AG09309 (cell line): Measurements from ENCODE around the gene CDC14A.
A peak's percentile ranks its signal among the peaks of the same experiment; 100 is the strongest.

ENCODE experiments used
- DNase-seq: peaks from one replicate; pipeline ENCODE4 v3.0.0-alpha.2; 2010; ENCODE audit warnings: low read depth
- H3K4me3 ChIP-seq: 2 replicates; pipeline ENCODE4 v1.5.1; 2011; ENCODE audit warnings: mild to moderate bottlenecking, low read depth, low read length, moderate library complexity; ENCODE audit not compliant: control insufficient read depth
- TF ChIP-seq, protein P1 (sequence below): IDR thresholded peaks from 2 replicates; pipeline ENCODE4 v1.5.1; 2011; ENCODE audit warnings: mild to moderate bottlenecking, low read depth, low read length, inconsistent platforms; ENCODE audit not compliant: insufficient read depth, control insufficient read depth; ENCODE audit errors: missing control alignments

Gene CDC14A

DNA sequence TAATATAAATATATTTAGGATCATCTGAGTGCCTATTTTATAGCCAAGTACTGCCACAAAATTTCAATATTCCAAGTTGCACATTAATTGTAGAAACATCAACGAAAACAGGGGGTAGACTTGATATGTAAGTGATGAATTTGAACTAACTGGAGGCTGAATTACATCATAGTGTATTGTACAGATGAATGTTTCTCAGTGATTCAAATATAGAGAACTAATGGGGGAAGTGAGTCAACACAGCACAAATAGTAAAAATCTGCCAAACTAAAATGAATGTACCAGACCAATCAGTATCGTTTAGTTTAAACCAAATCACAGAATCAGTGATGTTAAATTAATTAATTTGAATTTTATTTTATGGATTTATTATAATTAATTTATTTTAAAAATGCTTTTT is 43.5 kb upstream of the CDC14A start:
- peak; percentile 24 for DNase-seq
- TF ChIP-seq, protein P1, sequence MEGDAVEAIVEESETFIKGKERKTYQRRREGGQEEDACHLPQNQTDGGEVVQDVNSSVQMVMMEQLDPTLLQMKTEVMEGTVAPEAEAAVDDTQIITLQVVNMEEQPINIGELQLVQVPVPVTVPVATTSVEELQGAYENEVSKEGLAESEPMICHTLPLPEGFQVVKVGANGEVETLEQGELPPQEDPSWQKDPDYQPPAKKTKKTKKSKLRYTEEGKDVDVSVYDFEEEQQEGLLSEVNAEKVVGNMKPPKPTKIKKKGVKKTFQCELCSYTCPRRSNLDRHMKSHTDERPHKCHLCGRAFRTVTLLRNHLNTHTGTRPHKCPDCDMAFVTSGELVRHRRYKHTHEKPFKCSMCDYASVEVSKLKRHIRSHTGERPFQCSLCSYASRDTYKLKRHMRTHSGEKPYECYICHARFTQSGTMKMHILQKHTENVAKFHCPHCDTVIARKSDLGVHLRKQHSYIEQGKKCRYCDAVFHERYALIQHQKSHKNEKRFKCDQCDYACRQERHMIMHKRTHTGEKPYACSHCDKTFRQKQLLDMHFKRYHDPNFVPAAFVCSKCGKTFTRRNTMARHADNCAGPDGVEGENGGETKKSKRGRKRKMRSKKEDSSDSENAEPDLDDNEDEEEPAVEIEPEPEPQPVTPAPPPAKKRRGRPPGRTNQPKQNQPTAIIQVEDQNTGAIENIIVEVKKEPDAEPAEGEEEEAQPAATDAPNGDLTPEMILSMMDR = no peak
- no peak overlapping the region for H3K4me3 ChIP-seq

- TF ChIP-seq, protein P1 = no peak
- no peak overlapping the region for H3K4me3 ChIP-seq
- no peak for DNase-seq
Measured at GRCh38 chr1:100309863-100310262, 42.4 kb upstream of the CDC14A start.

DNA sequence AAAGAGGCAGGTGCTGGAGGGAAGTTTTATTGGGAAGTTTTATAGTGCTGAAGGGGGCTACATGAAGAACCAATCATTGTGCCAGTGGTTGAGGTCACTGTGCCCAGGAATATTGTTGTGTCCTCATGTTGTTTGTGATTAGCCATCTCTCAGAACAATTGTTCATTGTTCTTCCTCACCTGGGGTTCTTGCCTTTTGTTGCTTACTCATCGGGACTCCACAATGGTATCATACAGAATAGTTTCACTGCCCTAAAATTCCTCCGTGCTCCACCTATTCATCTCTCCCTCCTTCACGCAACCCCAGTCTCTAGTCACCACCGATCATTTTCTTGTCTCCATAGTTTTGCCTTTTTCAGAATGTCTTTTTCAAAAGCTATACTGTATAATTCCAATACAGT is 38.9 kb upstream of the CDC14A start:
- TF ChIP-seq, protein P1 = no peak
- DNase-seq = no peak
- H3K4me3 ChIP-seq = no peak overlapping the region

- no peak overlapping the region for H3K4me3 ChIP-seq
- no peak for DNase-seq
- TF ChIP-seq, protein P1 = no peak
Measured at GRCh38 chr1:100316622-100317021, 35.7 kb upstream of the CDC14A start.

GRCh38 chr1:100320311-100321099 is 31.8 kb upstream of the CDC14A start:
- TF ChIP-seq, protein P1 = no peak
- DNase-seq = no peak

DNA sequence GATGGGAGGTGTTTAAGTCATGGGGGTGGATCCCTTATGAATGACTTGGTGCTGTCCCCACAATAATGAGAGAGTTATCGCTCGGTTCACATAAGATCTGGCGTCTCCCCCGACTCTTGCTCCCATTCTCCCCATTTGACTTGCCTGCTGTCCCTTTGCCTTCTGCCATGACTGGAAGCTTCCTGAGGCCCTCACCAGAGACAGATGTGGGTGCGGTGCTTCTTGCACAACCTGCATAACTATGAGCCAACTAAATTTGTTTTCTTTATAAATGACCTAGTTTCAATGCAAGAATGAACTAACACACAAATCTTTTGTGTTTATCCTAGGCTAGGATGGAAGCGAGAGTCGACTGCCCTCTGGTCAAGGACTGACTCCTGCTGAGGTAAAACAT is 31.2 kb upstream of the CDC14A start:
- H3K4me3 ChIP-seq = no peak overlapping the region
- DNase-seq = no peak
- TF ChIP-seq, protein P1 = no peak

More at GRCh38 chr1:100320311-100321099, 31.8 kb upstream of the CDC14A start:
- H3K4me3 ChIP-seq = no peak overlapping the region
